HG03108 (cell line): ENCODE results near the gene MUS81.
"Not testable (repeated sequence)": the region's sequence is repeated elsewhere in the genome, so short reads cannot be mapped to it uniquely, and the experiment has no call there.

Experiments used
- ATAC-seq: cut with Tn5 transposase; IDR thresholded peaks from one replicate; pipeline ENCODE4 v1.9.1; 2021; ENCODE audit warnings: moderate library complexity; ENCODE audit not compliant: unreplicated experiment

Gene MUS81

DNA sequence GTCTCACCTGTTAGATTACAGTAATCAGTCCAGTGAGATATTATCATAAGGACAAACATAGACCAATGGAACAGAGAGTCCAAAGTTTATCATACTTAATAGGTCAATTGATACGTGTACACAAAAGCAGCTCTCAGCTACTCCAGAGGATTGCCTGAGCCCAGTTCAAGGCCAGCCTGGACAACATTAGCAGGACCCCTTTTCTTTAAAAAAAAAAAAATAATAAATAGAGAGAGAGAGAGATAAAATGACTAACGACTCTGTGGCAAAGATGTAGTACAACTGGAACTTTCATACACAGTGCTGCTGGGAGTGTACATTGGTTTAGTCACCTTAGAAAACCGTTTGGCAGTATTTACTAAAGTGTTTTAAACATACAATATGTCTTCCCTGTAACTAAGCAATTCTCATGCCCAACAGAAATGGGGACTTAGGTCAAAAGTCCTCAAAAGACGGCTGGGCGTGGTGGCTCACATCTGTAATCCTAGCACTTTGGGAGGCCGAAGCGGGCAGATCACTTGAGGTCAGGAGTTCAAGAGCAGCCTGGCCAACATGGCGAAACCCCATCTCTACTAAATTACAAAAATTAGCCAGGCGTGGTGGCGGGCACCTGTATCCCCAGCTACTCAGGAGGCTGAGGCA lies 15.9 kb upstream of the MUS81 start:
- ATAC-seq: no peak

DNA sequence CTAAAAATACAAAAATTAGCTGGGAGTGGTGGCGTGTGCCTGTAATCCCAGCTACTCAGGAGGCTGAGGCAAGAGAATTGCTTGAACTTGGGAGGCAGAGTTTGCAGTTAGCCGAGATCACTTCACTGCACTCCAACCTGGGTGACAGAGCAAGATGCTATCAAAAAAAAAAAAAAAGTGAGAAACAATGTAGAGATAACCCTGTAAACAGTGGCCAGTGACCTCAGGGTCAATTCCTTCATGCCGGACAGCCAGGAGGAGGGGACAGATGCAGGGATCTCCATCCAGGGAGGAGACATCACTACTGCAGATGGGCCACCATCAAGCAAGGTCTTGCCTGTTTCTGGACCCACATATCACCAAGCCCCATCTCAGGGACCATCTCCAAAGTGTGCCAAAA lies 12.5 kb upstream of the MUS81 start:
- no peak for ATAC-seq

DNA sequence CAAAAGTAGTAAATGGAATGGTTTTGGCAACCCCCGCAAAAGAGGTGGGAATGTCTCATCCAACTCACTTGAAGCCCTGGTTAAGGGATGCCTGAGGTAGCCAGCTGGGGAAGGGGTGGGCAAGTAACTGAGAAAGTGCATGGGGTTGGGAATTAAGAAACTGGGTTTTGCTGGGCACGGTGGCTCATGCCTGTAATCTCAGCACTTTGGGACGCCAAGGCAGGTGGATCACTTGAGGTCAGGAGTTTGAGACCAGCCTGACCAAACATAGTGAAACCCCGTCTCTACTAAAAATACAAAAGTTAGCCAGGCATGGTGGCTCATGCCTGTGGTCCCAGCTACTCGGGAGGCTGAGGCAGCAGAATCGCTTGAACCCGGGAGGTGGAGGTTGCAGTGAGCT lies 11.5 kb upstream of the MUS81 start:
- not testable (repeated sequence) for ATAC-seq

GRCh38 chr11:65849366-65849765 lies 10.9 kb upstream of the MUS81 start:
- no peak for ATAC-seq

GRCh38 chr11:65849771-65850216 lies 10.4 kb upstream of the MUS81 start:
- no peak for ATAC-seq

- no peak for ATAC-seq
These were observed 9.8 kb upstream of the MUS81 start for GRCh38 chr11:65850217-65851082.

- no peak for ATAC-seq
These were observed 9.1 kb upstream of the MUS81 start for GRCh38 chr11:65851083-65851579.

DNA sequence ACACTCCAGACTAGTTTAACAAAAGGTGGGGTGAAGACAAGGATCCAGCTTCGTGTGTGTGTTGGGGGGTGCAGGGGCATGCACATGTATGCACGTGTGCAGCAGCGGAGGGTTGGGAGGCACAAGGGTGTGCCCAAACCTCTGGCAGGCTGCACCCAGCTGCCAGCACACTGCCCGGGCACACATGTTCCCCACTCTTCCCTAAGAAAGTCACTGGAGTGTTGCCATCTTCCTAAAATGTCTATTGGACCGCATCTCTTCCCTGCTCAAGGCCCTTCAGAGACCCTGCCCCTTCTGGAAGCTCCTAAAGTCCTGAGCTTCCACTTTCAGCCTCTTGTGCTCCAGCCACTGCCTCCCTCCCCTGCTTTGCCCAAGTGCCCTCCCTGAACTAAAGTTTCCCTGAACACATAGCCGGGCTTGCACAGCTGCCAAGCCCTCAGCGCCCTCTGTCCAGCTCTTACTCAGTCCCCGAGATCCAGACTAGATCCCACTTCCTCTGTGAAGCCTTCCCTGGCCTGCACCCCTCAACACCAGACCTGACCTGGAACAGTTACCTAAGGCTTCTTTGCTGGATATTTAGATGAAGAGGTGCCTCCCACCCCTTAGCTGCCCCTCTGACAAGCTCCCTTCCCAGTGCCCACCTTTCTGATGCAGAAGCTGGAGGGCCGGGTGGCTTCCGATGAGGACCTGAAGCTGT lies 8.3 kb upstream of the MUS81 start:
- ATAC-seq: no peak

DNA sequence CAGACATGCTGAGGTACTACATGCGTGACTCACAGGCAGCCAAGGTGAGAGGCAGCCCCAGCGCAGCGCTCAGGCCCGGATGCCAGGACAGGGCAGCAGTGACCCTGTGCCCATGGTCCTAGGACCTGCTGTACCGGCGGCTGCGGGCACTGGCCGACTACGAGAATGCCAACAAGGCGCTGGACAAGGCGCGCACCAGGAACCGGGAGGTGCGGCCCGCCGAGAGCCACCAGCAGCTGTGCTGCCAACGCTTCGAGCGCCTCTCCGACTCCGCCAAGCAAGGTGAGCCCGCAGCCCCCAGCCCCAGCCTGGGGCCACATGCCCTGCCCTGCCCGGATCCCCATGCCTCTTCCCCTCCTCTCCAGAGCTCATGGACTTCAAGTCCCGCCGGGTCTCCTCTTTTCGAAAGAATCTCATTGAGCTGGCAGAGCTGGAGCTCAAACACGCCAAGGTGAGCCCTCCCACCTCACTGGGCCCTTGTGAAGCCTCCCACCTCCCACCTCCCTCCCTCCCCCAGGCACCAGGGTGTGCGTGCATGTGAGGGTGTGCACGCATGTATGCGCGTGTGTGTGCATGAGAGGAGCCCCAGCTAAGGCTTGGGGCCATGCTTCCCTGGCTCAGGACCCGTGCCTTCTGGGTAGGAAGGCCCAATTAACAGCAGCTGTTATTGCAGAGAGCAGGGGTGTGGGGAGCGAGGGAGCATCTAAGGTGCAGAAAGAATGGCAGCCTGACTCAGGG lies 7.6 kb upstream of the MUS81 start:
- ATAC-seq: no peak

DNA sequence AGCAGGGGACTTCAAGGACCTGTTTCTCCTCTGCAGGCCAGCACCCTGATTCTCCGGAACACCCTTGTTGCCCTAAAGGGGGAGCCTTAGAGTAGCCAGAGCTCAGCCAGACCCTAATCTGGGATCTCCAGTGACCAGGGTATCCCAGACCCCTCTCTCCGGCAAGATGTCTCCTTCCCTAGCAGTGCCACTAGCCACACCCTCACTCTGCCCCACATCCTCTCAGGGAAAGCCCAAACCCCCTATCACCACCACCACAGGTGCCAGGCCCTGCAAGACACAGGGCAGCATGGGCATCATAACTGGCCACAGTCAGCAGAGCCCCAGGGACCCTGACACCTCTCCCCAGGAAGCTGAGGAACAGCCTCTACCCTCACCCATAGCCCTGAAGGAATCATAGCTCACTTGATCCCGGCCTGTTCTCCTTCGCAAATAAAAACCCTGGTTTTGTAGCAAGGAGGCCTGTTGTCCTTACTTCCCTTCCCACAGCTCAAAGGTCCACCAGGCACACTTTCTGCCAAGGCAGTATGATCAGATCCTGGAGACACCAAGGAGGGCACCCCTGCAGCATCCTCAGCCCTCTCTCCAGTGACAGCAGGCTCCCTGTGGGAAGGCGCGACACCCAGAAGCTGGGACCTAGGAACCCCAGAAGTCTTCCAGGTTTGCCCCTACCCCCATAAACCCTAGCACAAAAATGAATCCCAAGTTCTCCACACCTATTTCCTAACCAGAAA lies 6.8 kb upstream of the MUS81 start:
- ATAC-seq: no peak

GRCh38 chr11:65854161-65854592 lies 6.1 kb upstream of the MUS81 start:
- no peak for ATAC-seq

DNA sequence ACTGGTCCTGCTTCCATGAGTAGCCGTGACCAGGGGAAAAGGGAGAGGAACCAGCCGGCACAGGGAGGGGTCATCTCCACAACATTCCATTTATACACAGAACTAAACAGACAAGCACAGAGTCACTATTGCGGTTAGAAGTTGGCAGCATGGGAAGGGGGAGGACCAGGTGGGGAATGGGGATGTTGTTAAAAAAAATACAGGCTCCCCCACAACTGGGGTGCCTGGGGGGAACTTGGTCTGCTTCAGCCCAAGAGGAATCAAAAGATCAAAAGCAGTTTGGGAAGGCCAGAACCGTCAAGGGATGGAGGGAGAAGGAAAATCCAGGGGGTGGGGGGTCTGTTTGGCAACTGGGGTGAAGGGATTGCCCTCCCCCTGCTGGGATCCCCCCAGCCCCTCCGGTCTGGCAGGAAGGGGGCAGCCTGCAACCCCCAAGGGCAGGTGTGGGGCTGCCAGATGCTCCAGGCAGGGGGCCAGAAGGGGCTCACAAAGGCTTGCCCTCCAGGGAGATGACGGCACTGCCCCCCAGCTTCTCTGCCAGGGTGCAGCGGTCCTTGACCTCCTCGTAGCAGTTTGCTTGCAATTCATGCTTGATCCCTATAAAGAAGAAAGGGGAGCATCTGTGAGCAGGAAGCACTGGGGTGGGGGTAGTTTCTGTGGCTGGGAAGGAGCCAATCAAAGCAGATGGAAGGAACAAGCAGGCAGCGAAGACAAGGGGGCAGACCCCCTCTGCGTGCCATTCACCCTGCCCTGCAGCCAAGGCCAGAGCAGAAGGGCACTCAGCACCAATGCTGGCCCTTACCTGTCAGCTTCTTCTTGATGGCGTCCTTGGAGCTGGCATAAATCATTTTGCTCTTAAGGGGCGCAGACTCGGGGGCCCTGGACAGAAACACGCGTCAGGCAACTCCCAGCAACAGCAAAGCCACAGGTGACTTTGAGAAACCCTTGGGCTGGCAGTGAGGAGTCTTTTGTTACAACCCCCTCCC lies 5.1 kb upstream of the MUS81 start:
- ATAC-seq: no peak

DNA sequence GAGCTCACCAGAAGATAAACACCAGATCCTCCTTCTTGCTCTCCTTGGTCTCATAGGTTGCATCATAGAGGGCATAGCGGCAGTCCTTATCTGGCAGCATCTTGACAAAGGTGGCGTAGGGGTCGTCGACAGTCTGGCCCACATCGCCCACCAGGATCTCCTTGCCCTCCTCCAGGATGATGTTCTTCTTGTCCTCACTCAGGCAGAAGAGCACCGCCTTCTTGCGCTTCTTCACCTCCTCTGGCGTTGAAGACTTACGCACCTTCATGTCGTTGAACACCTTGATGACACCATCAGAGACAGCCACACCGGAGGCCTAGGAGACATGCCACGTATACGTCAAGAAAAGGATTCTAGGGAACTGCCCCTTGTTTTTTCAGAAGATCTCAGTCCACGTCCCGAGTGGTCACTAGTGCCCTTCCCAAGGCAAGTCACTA lies 4.3 kb upstream of the MUS81 start:
- no peak for ATAC-seq

DNA sequence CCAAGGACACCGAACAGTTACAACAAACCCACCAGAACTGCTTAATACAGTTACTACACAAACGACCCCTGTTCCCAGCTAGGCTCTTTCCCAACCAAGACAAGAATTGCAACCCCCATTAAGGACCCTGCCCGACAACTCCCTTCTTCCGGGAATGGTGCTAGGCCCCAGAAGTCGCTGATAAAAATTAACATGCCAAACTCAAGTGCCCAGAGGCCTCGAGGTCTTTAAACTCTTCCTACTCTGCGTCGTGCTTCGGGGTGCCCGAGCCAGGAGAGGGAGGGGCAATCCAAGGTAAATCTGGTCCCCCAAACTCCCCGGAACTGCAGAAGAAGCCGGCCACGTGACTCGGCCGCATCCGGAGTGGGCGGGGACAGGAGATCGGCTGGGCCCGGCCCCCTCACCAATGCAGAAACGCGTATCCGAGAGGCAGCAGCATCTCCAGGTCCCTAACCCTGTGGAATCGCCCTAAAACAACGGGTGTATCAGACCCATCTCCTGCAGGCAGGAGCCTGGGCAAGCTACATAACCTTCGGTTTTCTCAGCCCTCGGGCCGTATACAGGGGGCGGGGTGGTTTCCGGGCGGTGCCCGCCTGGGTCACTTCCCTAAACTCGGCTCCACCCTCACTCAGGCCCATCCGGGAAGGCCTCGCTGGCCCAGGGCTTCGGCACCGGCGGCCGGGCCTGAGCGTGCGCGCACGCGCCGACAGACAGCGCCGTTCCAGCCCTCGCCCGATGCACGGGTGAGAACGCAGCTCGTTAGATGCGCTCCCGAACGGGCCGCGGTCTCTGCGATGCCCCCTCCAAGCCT lies 3.3 kb upstream of the MUS81 start:
- ATAC-seq: peak; percentile 27

- ATAC-seq: no peak
These were observed 2.8 kb upstream of the MUS81 start for GRCh38 chr11:65857500-65857852.

DNA sequence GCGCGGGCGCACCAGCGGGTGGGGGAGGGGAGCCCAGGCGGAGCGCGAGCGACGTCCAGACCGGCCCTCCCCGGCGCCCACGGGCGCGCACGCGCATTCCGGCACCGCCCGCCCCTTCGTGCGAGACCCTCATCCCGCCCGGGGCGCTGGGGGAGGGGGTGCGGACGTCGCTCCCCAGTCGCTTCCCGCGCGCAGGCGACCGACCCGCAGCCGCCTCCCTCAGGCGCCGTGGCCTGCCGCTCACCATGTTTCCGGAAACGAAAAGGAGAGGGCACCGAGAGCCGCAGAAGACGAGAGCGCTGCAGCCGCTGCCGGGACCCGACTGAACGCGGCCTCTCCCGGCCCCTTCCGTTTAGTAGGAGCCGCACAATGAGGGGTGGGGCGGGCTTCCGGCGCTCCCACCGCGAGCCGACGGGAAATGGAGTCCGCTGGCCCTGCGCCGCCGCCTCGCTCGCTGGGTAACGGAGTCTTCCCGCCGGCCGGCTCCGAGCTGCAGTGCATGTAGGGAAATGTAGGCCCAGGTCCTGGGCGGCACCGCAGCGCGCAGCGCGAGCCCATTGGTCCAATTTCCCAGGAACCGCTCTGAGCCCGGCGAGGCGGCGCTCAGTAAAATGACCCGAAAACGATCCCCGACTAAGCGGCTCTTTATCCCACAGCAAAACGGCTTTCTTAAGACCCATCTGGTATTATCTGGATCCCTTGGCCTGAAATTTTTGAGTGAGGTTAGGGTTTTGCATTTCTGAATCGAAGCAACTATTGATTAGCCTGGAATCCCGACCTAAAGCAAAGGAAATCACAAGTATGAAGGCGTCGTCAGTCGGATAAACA lies 2.2 kb upstream of the MUS81 start, which contains the start of gene CFL1:
CFL1 (minus strand) TSS at position 328 of the 828 bp plus-strand sequence; CDS start at position 247, 81 bp downstream.
- peak; percentile 42 for ATAC-seq

DNA sequence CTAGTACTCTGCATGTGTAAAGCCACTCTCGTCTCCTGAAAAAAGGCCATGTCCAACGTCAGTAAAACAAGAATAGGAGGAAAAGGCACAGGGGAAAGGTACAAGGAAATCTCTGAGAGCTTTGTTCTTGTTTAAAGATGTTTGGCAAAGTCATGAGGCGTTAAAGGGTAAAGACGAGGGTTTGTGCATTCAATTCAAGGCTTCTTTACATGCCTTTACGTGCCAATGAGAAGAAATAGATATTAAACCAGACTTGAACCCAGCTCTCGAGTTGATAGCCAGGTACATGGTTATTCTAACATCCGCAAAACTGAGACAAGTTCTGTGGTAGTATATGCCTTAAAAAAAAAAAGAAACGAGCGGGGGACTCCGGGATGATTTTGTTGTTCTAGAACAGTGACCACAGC lies 1.5 kb upstream of the MUS81 start:
- ATAC-seq: no peak
